ENCODE measurements around the gene TSPAN9.

Gene TSPAN9

GRCh38 chr12:3076730-3077571 lies at the start of gene TSPAN9:
TSPAN9 (plus strand) TSS chr12:3077379; CDS start chr12:3201194, 123,815 bp downstream.
- no peak for FAIRE-seq

- no peak for FAIRE-seq
These were observed 49.1 kb upstream of the TSPAN9 start for GRCh38 chr12:3028108-3028507.

- no peak for FAIRE-seq
These were observed 46.3 kb upstream of the TSPAN9 start for GRCh38 chr12:3030821-3031429.

- no peak for FAIRE-seq
These were observed 45.0 kb upstream of the TSPAN9 start for GRCh38 chr12:3032161-3032560.

- FAIRE-seq: no peak
These were observed 44.2 kb upstream of the TSPAN9 start for GRCh38 chr12:3032770-3033538.

- FAIRE-seq: no peak
These were observed 43.7 kb upstream of the TSPAN9 start for GRCh38 chr12:3033539-3033867.

GRCh38 chr12:3034067-3034750 lies 43.0 kb upstream of the TSPAN9 start:
- no peak for FAIRE-seq

GRCh38 chr12:3035171-3035570 lies 42.0 kb upstream of the TSPAN9 start:
- no peak for FAIRE-seq

- no peak for FAIRE-seq
These were observed 41.1 kb upstream of the TSPAN9 start for GRCh38 chr12:3035815-3036702.

GRCh38 chr12:3036901-3037600 lies 40.1 kb upstream of the TSPAN9 start:
- FAIRE-seq: no peak

- no peak for FAIRE-seq
These were observed 39.0 kb upstream of the TSPAN9 start for GRCh38 chr12:3038166-3038565.

- no peak for FAIRE-seq
These were observed 38.2 kb upstream of the TSPAN9 start for GRCh38 chr12:3038926-3039510.

GRCh38 chr12:3040026-3040656 lies 37.0 kb upstream of the TSPAN9 start:
- FAIRE-seq: no peak

- FAIRE-seq: no peak
These were observed 36.3 kb upstream of the TSPAN9 start for GRCh38 chr12:3040663-3041544.

GRCh38 chr12:3041558-3042164 lies 35.5 kb upstream of the TSPAN9 start:
- FAIRE-seq: no peak

- FAIRE-seq: no peak
These were observed 34.8 kb upstream of the TSPAN9 start for GRCh38 chr12:3042394-3042793.

GRCh38 chr12:3042826-3043225 lies 34.4 kb upstream of the TSPAN9 start:
- no peak for FAIRE-seq

GRCh38 chr12:3043406-3043805 lies 33.8 kb upstream of the TSPAN9 start:
- FAIRE-seq: no peak

- no peak for FAIRE-seq
These were observed 33.0 kb upstream of the TSPAN9 start for GRCh38 chr12:3044141-3044630.

All from A204.1 (cell line).